NCI-H2171 treated with DMSO at 0.1 percent for 48 hours (cell line): ENCODE data around the gene SYAP1.
"Not testable (repeated sequence)": the region's sequence is repeated elsewhere in the genome, so short reads cannot be mapped to it uniquely, and the experiment has no call there.

Experiments
- DNase-seq: peaks from one replicate; lab custom pipeline; 2025; lab: John Stamatoyannopoulos, UW

Gene SYAP1

DNA sequence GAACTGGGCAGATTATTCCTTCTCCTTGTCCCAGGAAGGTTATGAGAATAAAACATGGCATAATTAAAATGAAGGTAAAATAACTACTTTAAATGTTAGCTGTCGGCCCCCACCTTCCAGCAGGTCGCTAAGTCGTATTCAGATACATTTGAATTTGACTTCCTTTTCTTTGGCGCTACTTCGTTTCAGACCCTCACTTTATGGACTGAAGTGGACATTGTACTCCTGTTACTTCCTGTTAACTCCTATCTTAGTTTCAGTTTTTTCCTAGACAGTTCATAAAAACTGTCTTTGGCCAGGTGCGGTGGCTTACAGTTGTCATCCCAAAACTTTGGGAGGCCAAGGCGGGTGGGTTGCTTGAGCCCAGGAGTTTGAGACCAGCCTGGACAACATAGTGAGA is 5.7 kb downstream of the SYAP1 start:
- DNase-seq, result no peak

DNA sequence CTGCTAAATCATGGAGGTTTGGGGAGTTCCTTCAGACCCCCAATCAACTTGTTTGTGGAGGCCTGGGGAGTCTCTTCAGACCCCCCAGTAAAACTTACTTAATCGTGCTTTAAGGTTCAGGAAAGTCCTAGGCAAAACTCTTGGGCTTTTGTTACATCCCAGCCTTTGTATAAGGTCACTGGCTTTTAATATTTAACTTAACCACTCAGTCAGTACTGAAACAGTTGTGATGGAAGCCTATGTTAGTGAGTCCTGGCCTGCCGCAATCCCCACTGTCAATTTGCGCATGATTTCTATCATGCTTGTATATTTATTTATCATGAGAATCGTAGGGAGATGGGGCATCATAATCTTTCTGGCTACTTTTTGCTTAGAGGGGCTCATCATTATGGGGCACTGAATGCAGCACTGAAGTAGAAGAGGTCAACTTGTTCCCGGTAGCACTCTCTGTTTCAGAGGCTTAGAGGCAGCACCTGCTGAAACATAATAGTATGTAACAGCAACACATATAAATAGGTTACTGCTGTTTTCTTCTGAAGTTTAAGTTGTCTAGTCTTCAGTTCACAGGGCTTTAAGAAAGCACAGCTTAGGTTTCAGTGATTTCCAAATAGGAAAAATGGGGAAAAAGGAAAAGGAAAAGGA is 7.1 kb downstream of the SYAP1 start:
- not testable (repeated sequence) for DNase-seq

DNA sequence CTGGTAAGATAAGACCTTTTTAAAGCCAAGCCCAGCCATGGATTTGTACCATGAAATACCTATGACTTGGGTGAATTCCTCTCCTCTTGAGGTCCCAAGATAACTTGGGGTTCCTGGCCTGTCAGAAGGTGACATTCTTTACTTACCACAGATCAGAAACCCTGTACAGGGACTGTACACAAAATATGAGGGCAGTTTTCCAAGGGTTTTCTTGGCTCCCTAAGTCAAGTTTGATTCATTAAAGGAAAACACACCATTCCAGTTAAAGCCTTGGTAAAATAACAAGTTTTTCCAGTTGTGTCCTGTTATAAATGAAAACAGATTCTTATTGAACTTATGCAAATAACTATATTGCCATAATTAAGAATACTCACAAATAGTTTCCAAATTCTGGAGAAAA is 8.2 kb downstream of the SYAP1 start:
- no peak for DNase-seq

DNA sequence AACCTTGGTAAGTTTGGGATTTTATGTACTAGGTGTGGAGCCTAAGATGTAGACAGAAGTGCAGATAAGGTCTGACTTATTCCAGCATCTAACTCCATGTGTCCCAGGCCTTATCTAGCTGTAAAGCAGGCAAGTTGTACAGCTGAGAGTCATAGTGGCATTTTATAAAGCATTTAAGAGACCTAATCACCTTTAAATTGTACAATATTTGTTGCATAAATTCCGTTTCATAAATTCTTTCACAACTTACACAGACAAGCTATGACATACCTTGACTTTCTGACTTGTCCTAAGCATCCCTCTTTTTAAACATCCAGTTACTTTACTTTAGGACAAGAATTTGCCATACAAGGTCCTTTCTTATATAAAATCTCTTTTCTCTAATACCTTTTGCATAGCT is 11.0 kb downstream of the SYAP1 start:
- no peak for DNase-seq

DNA sequence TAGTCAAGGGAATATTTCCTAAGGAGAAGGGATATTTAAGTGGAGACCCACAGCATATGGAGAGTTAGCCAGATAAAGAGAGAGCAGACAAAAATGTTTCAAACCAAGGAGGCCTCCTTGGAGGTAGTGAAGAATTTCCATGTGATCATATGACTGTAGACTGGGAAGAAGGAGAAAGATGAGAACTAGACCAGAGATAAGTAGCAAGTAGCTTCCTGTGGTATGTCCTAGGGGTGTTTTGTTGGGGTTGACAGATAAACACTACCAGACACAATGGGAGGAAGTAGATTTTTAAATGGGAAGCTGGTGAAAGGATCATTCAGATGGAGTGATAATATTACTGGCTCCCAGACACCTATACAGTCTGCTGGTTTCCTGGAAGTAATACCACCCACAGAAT is 13.6 kb downstream of the SYAP1 start:
- DNase-seq, result no peak

DNA sequence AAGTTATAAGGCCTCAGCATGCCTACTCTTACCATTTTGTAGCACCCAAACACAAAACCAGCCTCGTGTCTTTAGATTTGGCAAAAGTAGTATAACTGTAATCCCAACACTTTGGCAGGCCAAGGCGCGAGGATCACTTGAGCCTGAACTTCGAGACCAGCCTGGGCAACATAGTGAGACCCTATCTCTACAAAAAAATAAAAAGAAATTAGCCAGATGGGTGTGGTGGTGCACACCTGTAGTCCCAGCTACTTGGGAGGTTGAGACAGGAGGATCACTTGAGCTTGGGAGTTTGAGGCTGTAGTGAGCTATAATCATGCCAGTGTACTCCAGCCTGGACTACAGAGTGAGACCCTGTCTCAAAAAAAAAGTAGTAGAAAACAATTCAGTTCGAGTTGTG is 17.6 kb downstream of the SYAP1 start:
- no peak for DNase-seq

DNA sequence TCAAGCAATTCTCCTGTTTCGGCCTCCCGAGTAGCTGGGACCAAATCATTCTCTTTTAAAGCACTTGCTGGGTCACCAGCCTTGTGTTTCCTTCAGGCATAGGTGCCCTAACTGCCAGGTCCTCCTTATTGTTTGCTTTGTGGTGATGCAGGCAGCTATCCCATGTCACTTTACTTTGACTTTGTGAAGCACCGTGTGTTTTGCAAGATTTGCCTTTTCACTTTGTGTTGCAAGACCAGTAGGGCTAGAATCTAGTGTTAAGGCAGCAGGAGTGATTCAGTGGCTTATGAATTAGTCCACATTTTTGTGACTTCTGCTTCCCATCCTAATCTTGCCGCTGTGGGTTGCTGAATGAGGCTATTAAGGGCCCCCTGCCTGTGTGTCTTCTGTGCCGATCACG is 20.2 kb downstream of the SYAP1 start:
- no peak for DNase-seq

DNA sequence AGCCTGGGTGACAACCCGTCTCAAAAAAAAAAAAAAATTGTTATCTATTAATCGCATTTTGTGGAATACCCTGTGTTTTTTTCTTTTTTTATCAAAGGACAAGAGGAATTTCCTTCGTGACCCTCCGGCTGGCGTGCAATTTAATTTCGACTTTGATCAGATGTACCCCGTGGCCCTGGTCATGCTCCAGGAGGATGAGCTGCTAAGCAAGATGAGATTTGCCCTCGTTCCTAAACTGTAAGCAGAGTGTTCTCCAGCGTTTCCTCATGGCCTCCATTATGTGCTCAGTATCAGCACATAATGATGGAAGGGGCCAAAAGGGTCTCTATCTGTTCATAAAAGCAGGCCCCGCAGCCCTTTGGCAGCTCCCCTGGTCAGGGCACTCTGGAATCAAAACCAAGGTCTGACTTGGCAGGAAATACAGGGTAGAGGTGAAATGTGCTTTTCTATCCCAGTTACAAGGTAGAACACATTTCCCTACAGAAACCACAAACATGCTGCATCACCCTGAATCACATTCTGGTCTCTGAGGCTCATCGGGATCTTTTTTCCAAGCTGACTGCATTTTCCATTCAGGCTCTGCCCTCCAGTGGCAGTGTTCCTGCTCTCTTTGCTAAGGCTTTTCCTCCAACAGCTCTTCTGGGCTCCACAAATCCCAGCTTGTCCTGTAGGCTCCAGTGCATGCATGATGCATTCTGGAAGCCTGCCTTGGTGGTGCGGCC is 24.4 kb downstream of the SYAP1 start:
- DNase-seq, result no peak

DNA sequence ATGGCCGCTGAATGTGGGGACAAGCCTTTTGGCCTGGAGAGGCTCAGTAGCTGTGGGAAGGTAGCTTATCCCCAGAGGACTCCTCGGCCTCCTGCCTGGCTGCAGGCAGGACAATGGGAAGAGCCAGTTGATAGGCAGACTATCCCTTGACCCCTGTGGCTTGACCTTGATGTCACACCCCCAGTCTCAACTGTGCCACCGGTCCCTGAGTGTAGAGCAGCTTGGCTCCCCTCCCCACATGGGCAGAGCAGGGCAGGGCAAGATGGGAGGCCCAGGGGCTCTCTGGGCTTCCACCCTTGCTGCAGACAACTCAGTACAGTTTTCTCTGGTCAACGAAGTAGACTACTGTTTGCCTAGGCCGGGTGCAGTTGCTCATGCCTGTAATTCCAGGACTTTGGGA is 25.7 kb downstream of the SYAP1 start:
- DNase-seq, result no peak

DNA sequence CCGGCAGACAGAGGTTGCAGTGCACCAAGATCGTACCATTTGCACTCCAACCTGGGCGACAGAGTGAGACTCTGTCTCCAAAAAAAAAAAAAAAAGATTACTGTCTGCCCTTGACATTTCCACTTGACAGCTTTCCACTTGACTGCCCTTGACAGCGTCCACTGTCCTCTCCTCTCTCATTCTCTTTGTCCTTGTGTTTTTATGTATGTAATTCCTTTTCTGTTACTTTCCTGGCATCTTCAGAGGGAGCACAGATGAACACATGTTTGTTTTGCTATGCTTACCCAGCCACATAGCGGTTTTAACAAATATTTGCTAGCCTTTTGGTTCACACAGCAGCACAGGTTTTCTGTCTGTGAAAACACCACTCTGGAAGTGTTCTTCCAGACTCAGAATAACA is 26.2 kb downstream of the SYAP1 start:
- no peak for DNase-seq

DNA sequence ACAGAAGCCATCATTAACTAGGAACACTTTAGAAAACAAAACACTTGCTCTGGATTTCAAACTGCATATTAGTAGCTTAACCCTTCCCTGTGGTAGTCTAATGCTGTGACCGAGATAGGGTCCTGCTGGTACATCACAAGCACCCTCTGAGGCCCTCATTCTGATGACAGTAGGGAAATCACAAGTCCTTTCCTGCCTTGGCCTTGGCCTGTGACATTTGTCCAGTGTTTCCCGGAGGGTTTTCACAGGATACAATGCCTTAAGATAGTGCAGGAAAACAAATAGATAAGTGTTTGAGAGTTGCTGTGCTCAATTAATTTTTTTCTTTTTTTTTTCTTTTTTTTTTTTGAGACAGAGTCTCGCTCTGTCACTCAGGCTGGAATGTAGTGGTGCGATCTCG is 29.0 kb downstream of the SYAP1 start:
- DNase-seq, result no peak

DNA sequence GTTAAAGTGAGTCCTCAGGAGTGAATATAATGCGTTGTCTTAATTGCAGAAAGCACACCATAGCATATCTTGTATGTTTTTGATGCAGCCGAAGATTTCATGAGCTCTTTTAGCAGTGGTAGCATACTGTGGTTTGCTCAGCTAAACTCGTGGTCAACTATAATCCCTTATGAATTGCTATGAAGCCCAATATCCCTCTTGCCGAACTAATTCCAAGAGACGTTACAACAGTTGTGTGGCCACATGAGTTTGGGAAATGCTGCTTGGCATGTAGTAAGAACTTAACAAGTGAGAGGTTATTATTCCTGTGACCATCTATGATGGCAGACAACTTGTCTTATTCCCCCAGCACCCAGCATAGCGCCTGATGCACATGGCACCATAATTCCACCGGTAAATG is 30.7 kb downstream of the SYAP1 start:
- DNase-seq, result no peak

DNA sequence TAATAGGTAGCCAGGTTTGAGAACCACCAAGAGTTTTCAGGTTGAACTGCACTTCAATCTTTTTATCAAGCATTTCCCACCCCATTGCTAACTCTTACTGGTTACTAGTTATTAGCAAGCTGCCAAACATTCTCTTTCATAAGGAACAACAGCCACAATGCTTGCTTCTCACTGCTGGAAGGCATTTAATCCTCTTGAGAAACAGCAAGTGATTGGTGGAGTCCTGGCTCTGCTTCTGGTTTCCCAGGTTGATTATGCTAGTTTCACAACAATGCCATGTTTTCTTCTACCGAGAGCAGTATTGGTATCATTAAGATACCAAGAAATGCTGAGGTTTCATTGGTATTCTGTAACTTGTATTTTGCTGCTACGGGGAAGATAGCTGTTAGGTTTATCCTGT is 34.6 kb downstream of the SYAP1 start:
- DNase-seq, result no peak

DNA sequence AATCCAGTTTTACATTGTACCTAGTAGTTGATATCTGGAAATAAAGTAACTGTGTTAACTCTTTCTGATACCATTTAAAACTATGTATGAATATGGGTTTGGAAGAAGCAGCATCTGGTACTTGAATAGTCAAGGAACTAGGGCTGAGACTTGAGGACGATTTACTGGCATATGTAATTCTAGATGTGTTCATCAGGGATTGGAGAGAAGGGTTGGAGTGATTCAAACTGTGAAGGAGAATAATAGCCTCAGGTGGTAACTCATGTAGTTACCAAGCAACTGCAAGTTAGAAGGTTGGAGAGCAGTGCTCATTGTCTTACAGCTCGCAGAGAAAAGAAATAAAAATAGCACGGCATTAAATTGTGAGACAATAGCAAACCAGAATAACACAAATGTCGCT is 37.3 kb downstream of the SYAP1 start:
- no peak for DNase-seq

DNA sequence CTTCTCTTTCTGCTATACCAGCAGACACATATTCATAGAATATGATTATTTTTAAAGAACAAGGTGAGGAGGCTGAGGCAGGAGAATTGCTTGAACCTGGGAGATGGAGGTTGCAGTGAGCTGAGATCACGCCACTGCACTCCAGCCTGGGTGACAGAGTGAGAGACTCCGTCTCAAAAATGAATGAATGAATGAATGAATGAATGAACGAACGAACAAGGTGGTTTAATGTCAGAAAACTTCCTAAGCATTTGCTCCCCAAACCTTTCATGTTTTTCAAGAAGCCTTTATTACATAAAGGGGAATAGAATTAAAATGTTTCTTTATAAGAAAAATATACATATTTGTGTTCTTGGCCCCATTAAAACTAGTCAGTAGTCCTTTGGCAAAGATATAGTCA is 42.1 kb downstream of the SYAP1 start:
- DNase-seq, result not testable (repeated sequence)

DNA sequence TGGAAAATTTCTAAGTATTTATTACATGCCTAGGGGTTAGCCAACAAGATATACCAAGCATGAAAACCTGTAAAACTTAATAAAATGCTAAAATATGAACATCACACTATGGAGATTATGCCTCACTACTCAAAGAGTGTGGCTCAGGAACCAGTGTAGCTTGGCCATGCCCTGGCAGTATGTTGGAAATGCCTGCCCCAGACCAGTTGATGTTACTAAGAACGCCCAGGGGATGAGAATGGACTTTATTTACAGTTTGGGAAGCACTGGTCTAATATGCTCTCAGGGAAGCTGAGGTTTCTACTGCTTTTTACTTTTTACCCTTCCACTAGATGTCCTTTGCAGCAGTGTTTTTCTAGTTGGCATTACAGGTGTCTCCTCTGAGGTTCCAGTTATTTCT is 43.2 kb downstream of the SYAP1 start:
- no peak for DNase-seq

DNA sequence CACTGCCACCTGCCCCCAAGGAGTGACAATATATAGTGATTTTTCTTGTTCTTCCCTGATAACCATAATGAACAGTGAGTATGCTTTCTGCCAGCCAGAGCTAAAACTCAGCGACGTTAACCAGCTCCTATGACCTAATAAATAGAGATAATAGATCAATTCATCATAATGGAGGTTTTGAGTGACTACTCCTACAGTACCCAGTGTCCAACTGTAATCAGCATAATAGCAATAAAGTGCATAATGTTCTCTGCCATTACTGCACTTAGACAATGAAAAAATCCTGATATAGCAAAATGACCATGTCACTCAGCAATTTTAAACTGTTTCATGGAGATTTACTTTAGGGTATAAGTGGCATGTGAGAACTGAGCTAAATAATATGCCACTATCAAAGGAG is 46.2 kb downstream of the SYAP1 start:
- no peak for DNase-seq

DNA sequence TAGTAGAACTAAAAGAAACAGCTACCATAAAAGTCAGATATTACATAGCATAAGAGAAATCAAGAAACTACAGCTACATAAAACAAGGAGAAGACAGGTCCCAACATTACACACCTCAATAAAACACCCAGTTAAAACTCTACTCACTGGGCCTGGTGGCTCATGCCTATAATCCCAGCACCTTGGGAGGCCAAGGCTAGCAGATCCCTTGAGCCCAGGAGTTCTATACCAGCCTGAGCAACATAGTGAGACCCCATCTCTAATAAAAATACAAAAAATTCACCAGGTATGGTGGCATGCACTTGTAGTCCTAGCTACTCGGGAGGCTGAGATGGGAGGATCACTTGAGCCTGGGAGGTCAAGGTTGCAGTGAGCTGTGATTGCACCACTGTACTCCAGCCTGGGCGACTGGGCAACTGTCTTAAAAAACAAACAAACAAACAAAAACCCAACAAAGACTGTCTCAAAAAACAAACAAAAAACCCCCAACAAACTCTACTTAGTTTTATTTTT is 51.6 kb downstream of the SYAP1 start:
- no peak for DNase-seq

DNA sequence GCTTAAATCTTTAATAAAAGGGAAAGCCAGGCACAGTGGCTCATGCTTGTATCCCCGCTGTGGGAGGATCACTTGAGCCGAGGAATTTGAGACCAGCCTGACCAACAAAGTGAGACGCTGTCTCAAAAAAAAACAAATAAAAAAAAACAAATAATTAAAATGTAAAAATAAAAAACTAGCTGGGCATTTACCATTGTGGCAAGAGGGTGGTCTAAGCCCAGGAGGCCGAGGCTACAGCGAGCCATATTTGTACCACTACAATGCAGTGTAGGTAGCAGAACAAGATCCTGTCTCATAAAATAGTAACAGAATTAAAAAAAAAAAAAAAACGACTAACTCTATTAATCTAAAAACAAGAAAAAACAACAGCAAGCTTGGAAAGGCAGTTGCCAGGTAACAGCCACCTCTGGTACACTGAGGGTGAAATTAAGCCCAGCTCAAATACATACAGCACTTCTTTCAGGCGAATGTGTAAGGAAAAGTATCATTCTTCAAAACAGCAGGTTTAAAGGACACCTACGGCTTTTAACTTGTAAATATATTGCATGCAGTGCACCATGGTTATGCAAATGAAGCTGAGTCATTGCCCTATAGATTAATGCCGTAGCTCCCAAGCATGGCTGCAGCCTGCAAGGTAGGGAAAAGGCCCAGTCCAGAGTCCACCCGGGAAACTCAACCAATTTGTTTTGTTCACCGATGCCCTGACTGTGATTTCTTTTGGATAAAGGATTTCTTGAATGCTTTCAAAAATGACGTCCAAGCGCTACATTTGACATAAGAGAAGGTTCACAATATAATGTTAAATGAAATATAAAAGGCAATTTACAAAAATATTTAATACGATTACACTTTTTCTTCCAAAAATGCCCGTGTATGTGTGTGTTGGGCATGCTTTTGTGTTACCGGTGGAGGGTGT is 52.3 kb downstream of the SYAP1 start:
- DNase-seq, result peak; percentile 49

DNA sequence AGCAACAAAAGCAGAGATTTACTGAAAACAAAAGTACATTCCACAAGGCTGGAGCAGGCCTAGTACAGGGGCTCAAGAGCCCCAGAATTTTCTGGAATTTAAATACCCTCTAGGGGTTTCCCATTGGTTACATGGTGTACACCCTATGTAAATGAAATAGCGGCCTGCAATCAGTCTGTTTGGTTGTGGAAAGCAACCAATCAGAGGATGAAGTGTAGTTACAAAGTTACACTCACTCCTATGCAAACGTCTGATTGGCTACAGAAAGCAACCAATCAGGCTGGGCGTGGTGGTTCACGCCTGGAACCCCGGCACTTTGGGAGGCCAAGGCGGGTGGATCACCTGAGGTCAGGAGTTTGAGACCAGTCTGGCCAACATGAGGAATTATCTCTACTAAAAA is 53.0 kb downstream of the SYAP1 start:
- DNase-seq, result no peak

DNA sequence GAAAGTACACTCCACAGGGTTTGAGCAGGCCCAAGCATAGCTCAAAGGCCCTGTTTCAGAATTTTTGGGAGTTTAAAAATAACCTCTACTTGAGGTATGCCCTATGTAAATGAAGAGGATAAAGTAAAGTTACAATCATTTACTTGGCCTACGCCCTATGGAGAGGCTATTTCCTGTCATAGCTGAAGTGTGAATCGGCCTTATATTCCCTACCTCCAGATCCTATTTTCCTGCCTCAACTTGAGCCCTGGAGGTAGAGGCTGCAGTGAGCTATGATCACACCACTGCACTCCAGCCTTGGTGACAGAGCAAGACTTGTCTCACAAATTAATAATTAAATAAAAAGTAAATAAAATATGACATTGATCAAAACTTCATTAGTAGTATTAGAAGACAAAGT is 55.3 kb downstream of the SYAP1 start:
- DNase-seq, result no peak

DNA sequence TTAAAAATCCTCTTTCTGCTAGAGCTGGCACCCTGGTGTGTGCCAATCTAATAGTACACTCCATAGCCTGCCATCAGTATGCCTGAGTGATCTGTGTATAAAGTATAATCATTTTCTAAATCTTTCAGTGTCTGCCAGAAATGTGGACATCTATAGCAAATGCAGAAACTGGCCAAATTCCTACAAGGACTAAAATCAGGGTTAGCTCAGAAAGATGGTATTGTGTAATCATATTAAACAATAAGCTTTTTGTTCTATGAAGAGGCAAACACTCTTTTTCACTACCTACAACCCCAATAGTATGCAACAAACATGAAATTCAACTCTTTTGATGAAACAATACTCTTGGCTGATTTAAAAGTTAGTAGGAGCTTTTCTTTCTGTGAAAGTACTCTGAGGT is 59.1 kb downstream of the SYAP1 start:
- no peak for DNase-seq

DNA sequence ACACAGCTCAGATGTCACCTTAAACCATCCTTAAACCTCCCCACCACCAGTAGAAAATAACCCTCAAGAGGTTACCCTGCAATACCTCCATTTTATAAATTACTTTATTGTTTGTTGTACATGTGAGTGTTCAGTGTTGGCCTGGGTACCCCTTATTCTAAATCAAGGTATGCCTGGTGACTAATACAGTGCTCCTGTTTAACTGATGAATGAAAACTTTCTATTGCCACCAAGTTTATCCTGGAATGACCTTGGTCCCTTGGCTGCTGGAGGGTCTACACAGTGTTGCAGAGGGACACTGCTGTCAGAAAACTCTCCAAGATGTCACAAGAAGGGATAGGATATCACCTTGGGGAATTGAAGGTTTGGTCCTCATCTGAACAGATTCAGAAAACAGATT is 59.6 kb downstream of the SYAP1 start:
- no peak for DNase-seq
